ENCODE results near the gene ADAM12. TPM values are rescaled to one million over a fixed set of nuclear protein-coding genes. Genes with fewer than 3 reads are reported as not detected.

ADAM12 gene
- total and polyA plus RNA-seq, 2 of the 13 experiments (the other 11 are each of a cell fraction or from before 2014, with no cell fraction given), result not detected

- TF ChIP-seq, protein P1, sequence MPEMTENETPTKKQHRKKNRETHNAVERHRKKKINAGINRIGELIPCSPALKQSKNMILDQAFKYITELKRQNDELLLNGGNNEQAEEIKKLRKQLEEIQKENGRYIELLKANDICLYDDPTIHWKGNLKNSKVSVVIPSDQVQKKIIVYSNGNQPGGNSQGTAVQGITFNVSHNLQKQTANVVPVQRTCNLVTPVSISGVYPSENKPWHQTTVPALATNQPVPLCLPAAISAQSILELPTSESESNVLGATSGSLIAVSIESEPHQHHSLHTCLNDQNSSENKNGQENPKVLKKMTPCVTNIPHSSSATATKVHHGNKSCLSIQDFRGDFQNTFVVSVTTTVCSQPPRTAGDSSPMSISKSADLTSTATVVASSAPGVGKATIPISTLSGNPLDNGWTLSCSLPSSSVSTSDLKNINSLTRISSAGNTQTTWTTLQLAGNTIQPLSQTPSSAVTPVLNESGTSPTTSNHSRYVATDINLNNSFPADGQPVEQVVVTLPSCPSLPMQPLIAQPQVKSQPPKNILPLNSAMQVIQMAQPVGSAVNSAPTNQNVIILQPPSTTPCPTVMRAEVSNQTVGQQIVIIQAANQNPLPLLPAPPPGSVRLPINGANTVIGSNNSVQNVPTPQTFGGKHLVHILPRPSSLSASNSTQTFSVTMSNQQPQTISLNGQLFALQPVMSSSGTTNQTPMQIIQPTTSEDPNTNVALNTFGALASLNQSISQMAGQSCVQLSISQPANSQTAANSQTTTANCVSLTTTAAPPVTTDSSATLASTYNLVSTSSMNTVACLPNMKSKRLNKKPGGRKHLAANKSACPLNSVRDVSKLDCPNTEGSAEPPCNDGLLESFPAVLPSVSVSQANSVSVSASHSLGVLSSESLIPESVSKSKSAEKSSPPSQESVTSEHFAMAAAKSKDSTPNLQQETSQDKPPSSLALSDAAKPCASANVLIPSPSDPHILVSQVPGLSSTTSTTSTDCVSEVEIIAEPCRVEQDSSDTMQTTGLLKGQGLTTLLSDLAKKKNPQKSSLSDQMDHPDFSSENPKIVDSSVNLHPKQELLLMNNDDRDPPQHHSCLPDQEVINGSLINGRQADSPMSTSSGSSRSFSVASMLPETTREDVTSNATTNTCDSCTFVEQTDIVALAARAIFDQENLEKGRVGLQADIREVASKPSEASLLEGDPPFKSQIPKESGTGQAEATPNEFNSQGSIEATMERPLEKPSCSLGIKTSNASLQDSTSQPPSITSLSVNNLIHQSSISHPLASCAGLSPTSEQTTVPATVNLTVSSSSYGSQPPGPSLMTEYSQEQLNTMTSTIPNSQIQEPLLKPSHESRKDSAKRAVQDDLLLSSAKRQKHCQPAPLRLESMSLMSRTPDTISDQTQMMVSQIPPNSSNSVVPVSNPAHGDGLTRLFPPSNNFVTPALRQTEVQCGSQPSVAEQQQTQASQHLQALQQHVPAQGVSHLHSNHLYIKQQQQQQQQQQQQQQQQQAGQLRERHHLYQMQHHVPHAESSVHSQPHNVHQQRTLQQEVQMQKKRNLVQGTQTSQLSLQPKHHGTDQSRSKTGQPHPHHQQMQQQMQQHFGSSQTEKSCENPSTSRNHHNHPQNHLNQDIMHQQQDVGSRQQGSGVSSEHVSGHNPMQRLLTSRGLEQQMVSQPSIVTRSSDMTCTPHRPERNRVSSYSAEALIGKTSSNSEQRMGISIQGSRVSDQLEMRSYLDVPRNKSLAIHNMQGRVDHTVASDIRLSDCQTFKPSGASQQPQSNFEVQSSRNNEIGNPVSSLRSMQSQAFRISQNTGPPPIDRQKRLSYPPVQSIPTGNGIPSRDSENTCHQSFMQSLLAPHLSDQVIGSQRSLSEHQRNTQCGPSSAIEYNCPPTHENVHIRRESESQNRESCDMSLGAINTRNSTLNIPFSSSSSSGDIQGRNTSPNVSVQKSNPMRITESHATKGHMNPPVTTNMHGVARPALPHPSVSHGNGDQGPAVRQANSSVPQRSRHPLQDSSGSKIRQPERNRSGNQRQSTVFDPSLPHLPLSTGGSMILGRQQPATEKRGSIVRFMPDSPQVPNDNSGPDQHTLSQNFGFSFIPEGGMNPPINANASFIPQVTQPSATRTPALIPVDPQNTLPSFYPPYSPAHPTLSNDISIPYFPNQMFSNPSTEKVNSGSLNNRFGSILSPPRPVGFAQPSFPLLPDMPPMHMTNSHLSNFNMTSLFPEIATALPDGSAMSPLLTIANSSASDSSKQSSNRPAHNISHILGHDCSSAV (CRISPR knock-in tag; IDR thresholded peaks at IDR 0.05; ENCODE audit: borderline replicate concordance), result no peak
- TF ChIP-seq ZNF317 (CRISPR knock-in tag; IDR thresholded peaks at IDR 0.05), result no peak
Measured at GRCh38 chr10:126187399-126187798, 200.9 kb downstream of the ADAM12 start (continued).

DNA sequence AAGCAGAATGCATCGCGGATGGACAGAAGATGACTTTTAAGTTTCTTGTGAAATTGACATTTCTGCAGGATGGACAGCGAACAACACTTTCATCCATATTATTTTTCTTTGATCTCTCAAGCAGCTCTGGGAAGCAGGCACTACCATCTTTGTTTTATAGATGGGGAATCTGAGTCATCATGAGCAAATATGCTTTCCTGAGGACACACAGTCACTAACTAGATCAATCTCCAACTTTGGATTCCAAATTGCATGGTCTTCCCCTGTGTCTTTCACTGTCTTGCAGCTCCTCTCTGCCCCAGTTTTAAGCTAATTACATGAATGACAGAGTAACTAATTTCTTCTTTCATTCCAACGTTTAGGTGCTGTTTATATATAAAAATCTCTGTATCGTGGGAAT lies 201.5 kb downstream of the ADAM12 start:
- Histone ChIP-seq H3K27me3 (ENCODE audit: control insufficient read depth in 1 of 2, insufficient read depth in 2 of 2, low read length in 2 of 2) (peaks cover 3 to 22% of the 10 kb centered on the region in 2 experiments; a peak in 3 of 5 replicates), H3K79me2 (ENCODE audit: insufficient read depth, low read length) (no peaks in the 10 kb centered on the region), H3K4me3 (replicated peaks in 1 of 3; ENCODE audit: insufficient read depth in 1 of 3, low read depth in 2 of 3, low read length in 3 of 3) (no peak overlapping the region), H3K4me2 (ENCODE audit: low read depth, low read length) (no peak overlapping the region), H4K20me1 (ENCODE audit: insufficient read depth, low read length) (no peaks in the 10 kb centered on the region), H2AFZ (ENCODE audit: low read length) (no peak overlapping the region), H3K9me3 (ENCODE audit: low read length) (no peaks in the 10 kb centered on the region), H3K9ac (ENCODE audit: insufficient read depth, low read depth, low read length) (no peak overlapping the region), H3K36me3 (replicated peaks in 1 of 2; ENCODE audit: control insufficient read depth in 1 of 2, insufficient read depth in 2 of 2, low read length in 2 of 2) (no peaks in the 10 kb centered on the region), H3K4me1 (ENCODE audit: insufficient read depth, low read length) (no peaks in the 10 kb centered on the region), H3K27ac (ENCODE audit: extremely low read length, insufficient read depth, low read length) (no peak overlapping the region)
- FAIRE-seq (no peak), ATAC-seq (no peak), DNase-seq (ENCODE audit: low spot score) (no peak)
- ChIA-PET CTCF (ENCODE audit: low intra/inter-chr PET ratio, low total read pairs) (no interaction called here), POLR2A (no interaction called here)
- in situ Hi-C loops (cut with HindIII; ENCODE audit: extremely low pct_ligation_motif_present, low pct_unique_long_range_greater_than_20kb) (no loop called here), intact Hi-C loops (cut with micrococcal nuclease; ENCODE audit: unreplicated experiment) (no loop called here)
- WGBS (ENCODE audit: low lambda C conversion rate), result 51% methylated on average over 5 of the region's 5 CpGs
- no TSS peak for BruUV-seq (replicated peaks)
- TF ChIP-seq, protein P2, sequence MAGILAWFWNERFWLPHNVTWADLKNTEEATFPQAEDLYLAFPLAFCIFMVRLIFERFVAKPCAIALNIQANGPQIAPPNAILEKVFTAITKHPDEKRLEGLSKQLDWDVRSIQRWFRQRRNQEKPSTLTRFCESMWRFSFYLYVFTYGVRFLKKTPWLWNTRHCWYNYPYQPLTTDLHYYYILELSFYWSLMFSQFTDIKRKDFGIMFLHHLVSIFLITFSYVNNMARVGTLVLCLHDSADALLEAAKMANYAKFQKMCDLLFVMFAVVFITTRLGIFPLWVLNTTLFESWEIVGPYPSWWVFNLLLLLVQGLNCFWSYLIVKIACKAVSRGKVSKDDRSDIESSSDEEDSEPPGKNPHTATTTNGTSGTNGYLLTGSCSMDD (CRISPR knock-in tag; IDR thresholded peaks at IDR 0.05), result no peak
- TF ChIP-seq ZNF792 (CRISPR knock-in tag; IDR thresholded peaks at IDR 0.05) (no peak), NCOA2 (CRISPR knock-in tag; IDR thresholded peaks at IDR 0.05) (no peak), NFIB (CRISPR knock-in tag; IDR thresholded peaks at IDR 0.05; ENCODE audit: borderline replicate concordance) (no peak), MXD3 (CRISPR knock-in tag; IDR thresholded peaks at IDR 0.05) (no peak), SP4 (CRISPR knock-in tag; IDR thresholded peaks at IDR 0.05) (no peak), TFE3 (CRISPR knock-in tag; IDR thresholded peaks at IDR 0.05) (no peak), ZNF225 (CRISPR knock-in tag; IDR thresholded peaks at IDR 0.05) (no peak), ZNF564 (CRISPR knock-in tag; IDR thresholded peaks at IDR 0.05) (no peak), ERF (CRISPR knock-in tag; IDR thresholded peaks at IDR 0.05) (no peak), TAF1 (CRISPR knock-in tag; IDR thresholded peaks at IDR 0.05) (no peak)
